GM18868 (cell line): Measurements from ENCODE around the gene MYO5A.
"Not testable (repeated sequence)": the region's sequence is repeated elsewhere in the genome, so short reads cannot be mapped to it uniquely, and the experiment has no call there.

Experiments
- ATAC-seq: cut with Tn5 transposase; IDR thresholded peaks from one replicate; pipeline ENCODE4 v1.9.1; 2021; ENCODE audit warnings: mild to moderate bottlenecking, moderate library complexity; ENCODE audit not compliant: unreplicated experiment

MYO5A gene

DNA sequence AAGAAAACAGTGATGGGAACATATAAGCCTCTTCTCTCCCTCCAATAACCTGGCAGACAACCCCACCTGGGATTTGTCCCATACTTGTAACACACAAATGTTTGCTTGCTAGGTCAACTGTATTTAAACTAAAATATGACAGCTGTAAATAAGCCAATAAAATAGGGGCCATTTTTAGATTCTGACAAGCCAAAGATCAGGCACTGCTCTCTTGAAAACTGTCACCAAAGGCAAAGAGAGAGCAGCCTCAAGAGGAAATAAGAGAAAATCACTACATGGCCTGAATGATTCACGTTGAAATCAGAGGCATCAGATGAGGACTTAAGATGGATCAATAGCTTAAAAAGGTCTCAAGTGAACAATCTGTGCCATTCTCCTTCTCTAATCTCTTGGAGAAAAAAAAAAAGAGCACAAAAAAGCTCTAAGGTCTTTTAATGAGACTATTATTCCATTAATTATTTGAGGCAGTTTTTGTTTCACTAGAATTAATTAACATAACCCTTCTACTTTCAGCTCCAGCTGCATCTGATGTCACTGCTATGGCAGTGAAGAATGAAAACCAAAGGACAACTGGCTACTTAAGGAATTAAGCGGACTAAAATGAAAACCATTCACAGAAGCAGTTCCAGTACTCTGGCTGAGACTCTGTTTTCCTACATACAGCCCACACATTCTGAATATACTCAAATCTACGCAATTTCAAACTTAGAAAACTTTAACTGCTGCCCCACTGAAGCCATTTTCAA, 19.0 kb downstream of the MYO5A start:
- ATAC-seq, result no peak

- no peak for ATAC-seq
These were observed 22.1 kb downstream of the MYO5A start for GRCh38 chr15:52506549-52506948.

DNA sequence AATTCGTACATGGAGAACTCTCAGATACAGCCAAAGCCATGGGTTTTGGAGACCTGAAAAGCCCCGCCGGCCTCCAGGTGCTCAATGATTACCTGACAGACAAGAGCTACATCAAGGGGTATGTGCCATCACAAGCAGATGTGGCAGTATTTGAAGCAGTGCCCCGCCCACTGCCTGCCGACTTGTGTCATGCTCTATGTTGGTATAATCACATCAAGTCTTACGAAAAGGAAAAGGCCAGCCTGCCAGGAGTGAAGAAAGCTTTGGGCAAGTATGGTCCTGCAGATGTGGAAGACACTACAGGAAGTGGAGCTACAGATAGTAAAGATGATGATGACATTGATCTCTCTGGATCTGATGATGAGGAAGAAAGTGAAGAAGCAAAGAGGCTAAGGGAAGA, 23.5 kb downstream of the MYO5A start:
- no peak for ATAC-seq

DNA sequence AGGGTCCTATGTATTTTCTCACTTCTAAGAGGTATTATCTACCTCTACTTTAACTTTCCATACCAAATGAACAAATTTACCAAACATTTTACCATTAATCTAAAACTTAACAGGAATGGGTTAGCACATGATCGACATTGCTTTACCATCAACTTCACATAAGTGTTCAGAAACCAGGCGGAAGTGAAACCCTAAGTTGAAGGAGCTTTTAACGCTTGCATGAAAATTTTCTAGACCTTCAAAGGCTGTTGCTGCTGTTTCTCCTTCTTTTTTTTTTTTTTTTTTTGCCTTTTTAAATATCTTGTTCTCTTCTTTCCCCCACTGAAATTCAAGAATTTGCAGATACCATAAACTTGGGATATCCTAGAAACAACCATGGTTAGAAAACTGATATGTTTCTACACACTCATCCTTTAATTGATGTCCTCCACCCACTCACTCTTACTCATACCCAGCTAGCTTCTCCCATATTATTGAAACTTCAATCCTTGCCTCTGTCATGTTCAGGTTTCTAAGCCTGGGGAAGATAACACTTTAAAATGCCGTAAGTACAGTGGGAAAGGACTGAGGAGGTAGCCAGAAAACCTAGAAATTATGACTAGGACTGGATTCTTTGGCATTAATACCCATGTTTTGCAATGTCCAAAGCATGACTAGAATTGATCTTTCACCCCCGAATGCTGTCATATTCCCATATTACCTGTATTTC, 24.7 kb downstream of the MYO5A start:
- peak; percentile 95 for ATAC-seq

DNA sequence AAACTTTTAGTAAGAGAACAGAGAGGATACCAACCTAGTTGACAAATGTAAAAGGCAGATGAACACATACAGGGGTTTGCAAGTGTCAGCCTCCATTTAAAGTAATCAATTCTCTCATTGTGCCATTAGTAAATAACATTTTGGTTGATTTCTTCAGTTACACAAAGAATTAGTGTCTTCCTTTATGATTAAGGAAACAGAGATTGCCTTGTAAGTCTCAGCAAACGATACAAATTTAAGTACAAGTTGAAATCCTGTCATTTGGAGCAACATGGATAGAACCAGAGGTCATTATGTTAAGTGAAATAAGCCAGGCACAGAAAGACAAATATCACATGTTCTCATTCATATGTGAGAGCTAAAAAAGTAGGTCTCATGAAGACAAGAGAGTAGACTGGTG, 26.1 kb downstream of the MYO5A start:
- no peak for ATAC-seq

DNA sequence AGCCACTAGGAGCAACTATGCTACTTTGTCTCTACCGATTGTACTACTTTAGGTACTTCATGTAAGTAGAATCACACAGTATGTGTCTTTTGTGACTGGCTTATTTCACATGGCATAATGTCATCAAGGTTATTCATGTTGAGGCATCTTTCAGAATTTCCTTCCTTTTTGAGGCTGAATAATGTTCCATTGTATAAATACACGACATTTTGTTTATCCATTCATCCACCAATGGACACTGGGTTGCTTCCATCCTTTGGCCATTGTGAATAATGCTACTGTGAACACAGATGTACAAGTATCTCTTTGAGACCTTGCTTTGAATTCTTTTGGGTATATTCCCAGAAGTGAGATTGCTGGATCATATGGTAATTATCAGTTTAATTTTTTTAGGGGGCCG, 29.2 kb downstream of the MYO5A start:
- ATAC-seq, result no peak

DNA sequence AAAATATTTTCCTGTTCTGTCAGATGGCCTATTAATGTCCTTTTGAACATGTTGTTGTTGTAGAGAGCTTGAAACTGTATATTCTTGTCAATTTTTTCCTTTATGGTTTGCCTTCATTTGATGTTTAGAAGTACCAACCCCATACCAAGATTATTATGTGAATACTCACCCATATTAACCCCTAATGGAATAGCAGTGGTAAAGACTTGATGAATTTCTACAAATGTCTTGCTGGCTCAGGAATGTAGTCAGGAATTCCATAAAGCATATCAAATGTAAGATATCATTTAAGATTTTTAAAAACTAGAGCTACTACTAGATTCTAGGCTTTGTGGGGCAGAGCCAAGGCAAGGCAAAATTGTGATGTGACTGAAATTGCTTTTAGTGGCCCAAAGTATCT, 30.0 kb downstream of the MYO5A start:
- no peak for ATAC-seq

- no peak for ATAC-seq
These were observed 31.8 kb downstream of the MYO5A start for GRCh38 chr15:52496776-52497470.

DNA sequence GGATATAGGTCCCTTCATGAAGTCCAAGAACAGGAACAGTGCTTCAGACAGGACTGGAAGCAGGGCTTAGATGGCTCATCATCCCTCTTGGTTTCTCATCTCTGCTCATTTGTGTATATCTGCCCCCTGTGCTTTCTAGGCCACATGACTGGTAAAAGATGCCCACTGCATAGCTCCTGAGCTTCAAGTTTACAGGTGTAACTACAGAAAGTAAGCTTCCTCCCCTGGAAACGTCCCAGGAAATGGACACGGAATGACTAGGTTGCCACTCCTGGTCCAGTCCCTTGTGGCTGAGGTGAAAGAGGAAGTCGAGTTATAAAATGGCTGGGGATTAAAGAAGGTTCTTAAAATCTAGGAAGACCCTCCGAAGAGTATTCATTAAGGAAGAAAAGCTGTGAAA, 32.5 kb downstream of the MYO5A start:
- ATAC-seq, result no peak

- no peak for ATAC-seq
These were observed 33.6 kb downstream of the MYO5A start for GRCh38 chr15:52495125-52495524.

- ATAC-seq, result no peak
These were observed 34.7 kb downstream of the MYO5A start for GRCh38 chr15:52493968-52494367.

GRCh38 chr15:52492132-52492531, 36.5 kb downstream of the MYO5A start:
- ATAC-seq, result no peak

GRCh38 chr15:52491472-52491871, 37.2 kb downstream of the MYO5A start:
- ATAC-seq, result no peak

- ATAC-seq, result not testable (repeated sequence)
These were observed 39.2 kb downstream of the MYO5A start for GRCh38 chr15:52489430-52489829.

GRCh38 chr15:52488830-52489229, 39.9 kb downstream of the MYO5A start:
- ATAC-seq, result no peak

GRCh38 chr15:52486003-52486996, 42.4 kb downstream of the MYO5A start:
- no peak for ATAC-seq

GRCh38 chr15:52485290-52485689, 43.4 kb downstream of the MYO5A start:
- no peak for ATAC-seq

- ATAC-seq, result no peak
These were observed 45.0 kb downstream of the MYO5A start for GRCh38 chr15:52483707-52484106.

DNA sequence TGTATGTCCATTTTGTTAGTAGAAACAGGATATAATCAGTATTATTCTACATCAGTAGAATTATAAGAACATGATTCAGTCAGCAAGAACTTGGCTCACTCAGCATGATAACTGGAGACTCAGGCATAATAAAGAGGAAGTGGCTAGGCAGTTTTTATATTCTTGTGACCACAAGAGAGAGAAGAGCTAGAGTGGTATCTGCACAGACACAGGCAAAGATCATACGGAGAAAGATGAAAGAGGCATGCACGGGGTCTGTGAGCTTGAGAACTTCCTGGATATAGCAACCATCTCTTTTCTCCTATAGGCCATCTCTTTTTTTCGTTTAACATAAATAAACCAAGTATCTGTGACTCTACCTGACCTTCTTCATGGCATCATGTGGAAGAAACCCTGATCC, 46.8 kb downstream of the MYO5A start:
- ATAC-seq, result peak; percentile 100

DNA sequence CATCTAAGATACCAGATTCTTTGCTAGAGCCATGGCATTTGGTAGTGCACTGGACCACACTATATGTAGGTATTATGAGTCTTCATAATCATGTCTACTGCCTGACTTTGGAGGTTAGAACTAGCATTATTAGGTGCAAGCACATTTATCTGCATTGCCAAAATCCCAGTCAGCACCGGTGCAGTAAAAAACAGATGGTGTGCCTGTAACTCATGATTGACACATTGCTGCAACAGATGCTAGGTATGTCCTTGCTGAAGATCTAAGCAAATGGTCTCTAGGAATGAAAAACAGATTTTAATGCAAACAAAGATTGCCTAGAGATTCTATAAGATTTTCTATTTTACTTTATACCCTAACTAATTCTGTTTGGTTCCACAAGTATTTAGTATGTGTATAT, 47.7 kb downstream of the MYO5A start:
- no peak for ATAC-seq

DNA sequence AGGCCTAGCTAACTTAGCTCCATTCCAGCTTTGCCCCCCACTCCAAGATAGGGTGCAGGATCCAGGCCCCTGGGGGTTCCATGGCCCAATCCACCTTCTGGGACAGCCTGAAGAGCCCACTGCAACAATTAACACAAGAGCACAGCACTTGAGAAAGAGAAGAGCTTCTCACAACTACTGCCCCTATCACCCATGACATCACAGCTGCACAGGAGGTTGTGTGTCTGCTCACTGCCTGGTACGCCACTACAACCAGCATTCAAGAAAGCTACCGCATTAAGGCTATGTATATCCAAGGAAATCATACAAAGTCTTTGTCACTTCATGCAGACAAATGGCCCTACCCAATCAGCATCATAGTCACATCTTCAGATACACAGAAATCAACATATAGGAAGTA, 62.0 kb downstream of the MYO5A start:
- ATAC-seq, result no peak
